ENCODE data around the gene SLC17A5.

The SLC17A5 gene

DNA sequence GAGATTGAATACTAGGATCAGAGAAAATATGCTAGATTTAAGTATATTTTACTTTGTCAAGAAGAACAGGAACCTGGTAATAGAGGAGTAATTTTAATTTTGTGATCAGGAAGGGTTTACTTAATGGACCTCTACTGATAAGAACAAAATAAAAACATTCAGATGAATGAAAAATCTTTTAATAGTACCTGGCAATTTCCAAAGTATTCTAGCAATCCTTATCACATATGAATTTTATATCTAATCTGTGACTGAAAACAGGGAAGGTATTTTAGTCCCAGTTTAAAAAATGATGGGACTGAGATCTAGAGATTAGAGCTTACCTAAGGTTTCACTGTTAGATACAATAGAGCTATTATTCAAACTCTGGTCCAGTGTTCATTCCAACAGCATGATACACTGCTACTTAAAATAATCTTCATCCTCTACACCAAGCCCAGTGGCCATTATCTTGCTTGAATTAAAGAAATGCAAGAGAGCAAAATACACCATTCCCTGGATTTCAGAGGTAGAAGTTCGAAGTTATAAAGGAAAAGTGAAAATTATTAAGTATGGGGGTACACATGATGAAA, 13.5 kb downstream of the SLC17A5 start:
- Histone ChIP-seq H3K27ac (no peak overlapping the region), H3K4me1 (ENCODE audit: control insufficient read depth in 1 of 2, insufficient read depth in 1 of 2, low read depth in 1 of 2, low read length in 1 of 2) (peaks cover 18 to 19% of the 10 kb centered on the region in 2 experiments), H3K9me3 (no peaks in the 10 kb centered on the region), H3K4me3 (ENCODE audit: low read depth in 1 of 2, low read length in 1 of 2) (no peak overlapping the region), H3K36me3 (peaks cover 61% of the 10 kb centered on the region), H3K27me3 (no peaks in the 10 kb centered on the region)
- TF ChIP-seq, protein P1, sequence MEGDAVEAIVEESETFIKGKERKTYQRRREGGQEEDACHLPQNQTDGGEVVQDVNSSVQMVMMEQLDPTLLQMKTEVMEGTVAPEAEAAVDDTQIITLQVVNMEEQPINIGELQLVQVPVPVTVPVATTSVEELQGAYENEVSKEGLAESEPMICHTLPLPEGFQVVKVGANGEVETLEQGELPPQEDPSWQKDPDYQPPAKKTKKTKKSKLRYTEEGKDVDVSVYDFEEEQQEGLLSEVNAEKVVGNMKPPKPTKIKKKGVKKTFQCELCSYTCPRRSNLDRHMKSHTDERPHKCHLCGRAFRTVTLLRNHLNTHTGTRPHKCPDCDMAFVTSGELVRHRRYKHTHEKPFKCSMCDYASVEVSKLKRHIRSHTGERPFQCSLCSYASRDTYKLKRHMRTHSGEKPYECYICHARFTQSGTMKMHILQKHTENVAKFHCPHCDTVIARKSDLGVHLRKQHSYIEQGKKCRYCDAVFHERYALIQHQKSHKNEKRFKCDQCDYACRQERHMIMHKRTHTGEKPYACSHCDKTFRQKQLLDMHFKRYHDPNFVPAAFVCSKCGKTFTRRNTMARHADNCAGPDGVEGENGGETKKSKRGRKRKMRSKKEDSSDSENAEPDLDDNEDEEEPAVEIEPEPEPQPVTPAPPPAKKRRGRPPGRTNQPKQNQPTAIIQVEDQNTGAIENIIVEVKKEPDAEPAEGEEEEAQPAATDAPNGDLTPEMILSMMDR (IDR thresholded peaks at IDR 0.05), result no peak

DNA sequence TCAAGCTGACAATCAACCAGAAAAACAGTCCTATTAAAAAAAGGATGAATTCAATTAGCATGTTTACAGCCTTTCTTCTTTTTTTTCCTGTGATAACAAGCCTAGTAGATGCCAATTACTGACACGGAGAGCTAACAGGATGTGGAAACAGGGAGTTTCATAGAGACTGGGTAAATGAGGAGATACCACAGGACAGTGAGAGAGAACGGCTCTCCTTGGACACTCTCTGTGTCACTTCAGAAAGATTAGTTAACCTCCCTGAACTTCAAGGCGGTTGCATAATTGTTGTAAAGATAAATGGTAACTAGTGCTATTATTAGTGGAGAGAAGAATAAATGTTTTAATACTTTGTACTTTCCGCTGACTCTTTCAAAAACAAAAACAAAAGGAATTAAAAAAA, 14.8 kb downstream of the SLC17A5 start:
- Histone ChIP-seq H3K4me1 (ENCODE audit: control insufficient read depth in 1 of 2, insufficient read depth in 1 of 2, low read depth in 1 of 2, low read length in 1 of 2) (peaks cover 7 to 8% of the 10 kb centered on the region in 2 experiments), H3K4me3 (ENCODE audit: low read depth in 1 of 2, low read length in 1 of 2) (no peak overlapping the region), H3K27me3 (no peaks in the 10 kb centered on the region), H3K36me3 (peaks cover 74% of the 10 kb centered on the region), H3K9me3 (no peaks in the 10 kb centered on the region), H3K27ac (no peak overlapping the region)
- TF ChIP-seq, protein P1 (IDR thresholded peaks at IDR 0.05), result no peak

DNA sequence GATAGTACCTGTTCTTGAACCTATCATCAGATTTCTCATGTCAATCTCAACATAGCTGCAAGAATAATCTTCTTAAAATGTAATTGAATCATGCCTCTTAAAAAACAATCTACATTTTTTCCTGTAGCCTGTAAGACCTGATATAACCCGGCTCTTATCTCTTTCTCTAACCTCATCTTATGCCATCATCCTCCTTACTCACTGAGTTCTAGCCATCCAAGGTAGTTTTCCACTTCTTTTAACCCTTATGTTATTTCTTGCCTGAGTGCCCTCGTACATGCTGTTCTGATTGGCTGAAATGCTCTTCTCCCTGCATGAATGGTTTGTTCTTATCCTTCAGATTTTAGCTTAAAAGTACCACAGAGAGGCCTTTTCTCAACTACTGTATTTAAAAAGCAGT, 16.4 kb downstream of the SLC17A5 start:
- Histone ChIP-seq H3K36me3 (peaks cover 87% of the 10 kb centered on the region), H3K4me3 (ENCODE audit: low read depth in 1 of 2, low read length in 1 of 2) (no peak overlapping the region), H3K4me1 (ENCODE audit: control insufficient read depth in 1 of 2, insufficient read depth in 1 of 2, low read depth in 1 of 2, low read length in 1 of 2) (no peaks in the 10 kb centered on the region), H3K27me3 (no peaks in the 10 kb centered on the region), H3K27ac (no peak overlapping the region), H3K9me3 (no peaks in the 10 kb centered on the region)
- TF ChIP-seq, protein P1 (IDR thresholded peaks at IDR 0.05), result no peak

DNA sequence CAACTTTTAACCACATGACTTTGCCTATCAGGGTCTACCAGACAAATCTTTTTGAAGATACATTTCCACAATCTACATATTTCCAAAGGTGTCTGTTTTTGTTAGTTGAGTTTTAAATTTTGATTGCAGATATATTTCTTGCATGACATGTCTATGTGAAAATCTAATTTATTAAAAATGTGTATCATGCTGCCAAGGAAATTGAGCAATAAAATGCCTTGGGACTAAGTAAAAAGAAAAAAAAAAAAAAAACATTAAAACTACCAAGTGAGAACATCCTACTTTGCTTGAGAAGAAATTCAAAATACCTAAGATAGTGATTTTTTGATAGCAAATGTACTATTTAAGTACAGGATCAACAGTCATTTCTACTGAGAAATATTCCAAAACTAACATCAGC, 17.7 kb downstream of the SLC17A5 start:
- Histone ChIP-seq H3K27me3 (no peaks in the 10 kb centered on the region), H3K27ac (no peak overlapping the region), H3K36me3 (peaks cover 84% of the 10 kb centered on the region), H3K9me3 (no peaks in the 10 kb centered on the region), H3K4me3 (ENCODE audit: low read depth in 1 of 2, low read length in 1 of 2) (no peak overlapping the region), H3K4me1 (ENCODE audit: control insufficient read depth in 1 of 2, insufficient read depth in 1 of 2, low read depth in 1 of 2, low read length in 1 of 2) (no peaks in the 10 kb centered on the region)
- TF ChIP-seq, protein P1 (IDR thresholded peaks at IDR 0.05), result no peak

DNA sequence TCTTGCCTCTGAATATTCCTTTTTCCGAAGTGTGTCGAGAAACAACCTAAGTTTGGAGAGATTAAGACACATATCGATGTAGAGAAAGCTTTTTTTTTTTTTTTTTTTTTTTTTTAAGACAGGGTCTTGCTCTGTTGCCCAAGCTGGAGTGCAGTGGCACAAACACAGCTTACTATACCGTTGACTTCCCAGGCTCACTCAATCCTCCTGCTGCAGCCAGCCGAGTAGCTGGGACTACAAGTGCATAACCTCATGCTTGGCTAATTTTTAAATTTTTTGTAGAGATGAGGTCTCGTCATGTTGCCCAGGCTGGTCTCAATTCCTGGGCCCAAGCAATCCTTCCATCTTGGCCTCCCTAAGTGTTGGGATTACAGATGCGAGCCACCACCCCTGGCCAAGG, 21.4 kb downstream of the SLC17A5 start:
- no peak overlapping the region for H3K4me3 ChIP-seq (ENCODE audit: low read depth in 1 of 2, low read length in 1 of 2)
- no peaks in the 10 kb centered on the region for H3K4me1 ChIP-seq (ENCODE audit: control insufficient read depth in 1 of 2, insufficient read depth in 1 of 2, low read depth in 1 of 2, low read length in 1 of 2)
- H3K27me3 ChIP-seq, result no peaks in the 10 kb centered on the region
- no peak overlapping the region for H3K27ac ChIP-seq
- TF ChIP-seq, protein P1 (IDR thresholded peaks at IDR 0.05), result no peak
- H3K36me3 ChIP-seq, result peaks cover 70% of the 10 kb centered on the region
- no peaks in the 10 kb centered on the region for H3K9me3 ChIP-seq

DNA sequence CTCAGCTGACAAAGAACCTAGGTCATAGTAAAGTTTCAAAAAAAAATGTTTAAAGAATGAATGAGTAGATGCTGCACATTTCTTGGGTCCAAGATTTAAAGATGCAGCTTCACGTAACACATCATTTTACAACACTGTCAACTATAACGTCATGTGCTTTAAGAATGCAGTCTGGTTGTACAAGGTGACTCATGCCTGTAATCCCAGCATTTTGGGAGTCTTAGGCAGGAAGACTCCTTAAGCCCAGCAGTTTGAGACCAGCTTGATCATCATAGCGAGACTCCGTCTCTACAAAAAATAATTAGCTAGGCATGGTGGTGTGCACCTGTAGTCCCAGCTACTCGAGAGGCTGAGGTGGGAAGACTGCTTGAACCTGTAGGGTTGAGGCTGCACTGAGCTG, 21.9 kb downstream of the SLC17A5 start:
- H3K4me1 ChIP-seq (ENCODE audit: control insufficient read depth in 1 of 2, insufficient read depth in 1 of 2, low read depth in 1 of 2, low read length in 1 of 2), result no peaks in the 10 kb centered on the region
- peaks cover 71% of the 10 kb centered on the region for H3K36me3 ChIP-seq
- H3K4me3 ChIP-seq (ENCODE audit: low read depth in 1 of 2, low read length in 1 of 2), result no peak overlapping the region
- H3K27ac ChIP-seq, result no peak overlapping the region
- H3K27me3 ChIP-seq, result no peaks in the 10 kb centered on the region
- no peaks in the 10 kb centered on the region for H3K9me3 ChIP-seq
- TF ChIP-seq, protein P1 (IDR thresholded peaks at IDR 0.05), result no peak

Data from neutrophil (primary cell).